Measurements from ENCODE around the gene PAX1.

PAX1 gene

GRCh38 chr20:21702553-21703470 lies 2.7 kb upstream of the PAX1 start:
- H3K4me1 ChIP-seq (ENCODE audit: control insufficient read depth in 1 of 2, insufficient read depth in 2 of 2, low read length in 2 of 2) = no peaks in the 10 kb centered on the region
- peak overlapping the region in 1 of 2 donors; percentile 15 for H3K4me3 ChIP-seq (ENCODE audit: low read depth in 1 of 2, low read length in 2 of 2)
- no peak overlapping the region for H3K27ac ChIP-seq (ENCODE audit: low read depth, low read length)

DNA sequence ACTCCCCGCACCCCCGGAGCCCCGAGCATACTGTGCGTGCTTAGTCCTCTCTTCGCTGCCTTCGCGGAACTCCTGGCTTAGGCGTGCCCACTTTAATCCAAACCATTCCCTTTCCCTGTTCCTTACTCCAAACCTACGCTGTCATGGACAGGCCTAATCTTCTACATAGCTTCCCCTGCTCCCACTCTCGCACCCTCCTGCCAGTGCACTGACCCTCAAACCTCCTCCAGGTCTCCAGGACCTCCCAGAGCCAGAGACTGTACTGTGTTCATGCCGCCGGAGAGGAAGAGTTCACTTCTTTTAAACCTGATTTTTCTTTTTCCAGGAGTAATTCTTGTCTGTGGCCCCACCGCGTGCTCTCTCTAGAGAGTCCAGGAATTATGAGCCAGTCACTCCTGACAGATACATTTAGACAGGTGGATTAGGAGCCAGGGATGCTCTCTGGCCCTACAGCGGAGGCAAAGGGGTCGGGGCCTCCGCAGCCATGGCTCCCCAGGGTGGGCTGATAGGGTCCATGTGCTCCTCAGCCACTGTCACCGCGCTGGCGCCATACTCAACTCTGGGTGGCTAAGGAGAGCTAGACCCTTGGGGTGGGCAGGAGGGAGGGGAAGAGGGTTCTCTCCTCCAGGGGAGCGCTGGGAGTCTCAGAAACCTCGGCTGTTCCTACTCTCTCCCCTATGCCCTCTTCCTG lies 1.6 kb upstream of the PAX1 start:
- H3K27me3 ChIP-seq (ENCODE audit: control insufficient read depth in 1 of 2, insufficient read depth in 2 of 2, low read length in 2 of 2) = peaks cover 80 to 92% of the 10 kb centered on the region in 2 donors
- no peak overlapping the region for H3K4me3 ChIP-seq (ENCODE audit: low read depth in 1 of 2, low read length in 2 of 2)
- no peaks in the 10 kb centered on the region for H3K4me1 ChIP-seq (ENCODE audit: control insufficient read depth in 1 of 2, insufficient read depth in 2 of 2, low read length in 2 of 2)
- no peaks in the 10 kb centered on the region for H3K36me3 ChIP-seq (ENCODE audit: control insufficient read depth in 1 of 2, insufficient read depth in 2 of 2, low read length in 2 of 2)
- H3K9ac ChIP-seq (ENCODE audit: low read depth in 1 of 2, low read length in 2 of 2) = no peak overlapping the region
- H3K9me3 ChIP-seq (ENCODE audit: control insufficient read depth in 1 of 2, low read length in 2 of 2) = no peaks in the 10 kb centered on the region
- no peak overlapping the region for H3K27ac ChIP-seq (ENCODE audit: low read depth, low read length)

More at GRCh38 chr20:21702553-21703470, 2.7 kb upstream of the PAX1 start:
- Histone ChIP-seq H3K27me3 (ENCODE audit: control insufficient read depth in 1 of 2, insufficient read depth in 2 of 2, low read length in 2 of 2) (peaks cover 79 to 91% of the 10 kb centered on the region in 2 donors), H3K9me3 (ENCODE audit: control insufficient read depth in 1 of 2, low read length in 2 of 2) (no peaks in the 10 kb centered on the region), H3K36me3 (ENCODE audit: control insufficient read depth in 1 of 2, insufficient read depth in 2 of 2, low read length in 2 of 2) (no peaks in the 10 kb centered on the region), H3K9ac (ENCODE audit: low read depth in 1 of 2, low read length in 2 of 2) (no peak overlapping the region)

DNA sequence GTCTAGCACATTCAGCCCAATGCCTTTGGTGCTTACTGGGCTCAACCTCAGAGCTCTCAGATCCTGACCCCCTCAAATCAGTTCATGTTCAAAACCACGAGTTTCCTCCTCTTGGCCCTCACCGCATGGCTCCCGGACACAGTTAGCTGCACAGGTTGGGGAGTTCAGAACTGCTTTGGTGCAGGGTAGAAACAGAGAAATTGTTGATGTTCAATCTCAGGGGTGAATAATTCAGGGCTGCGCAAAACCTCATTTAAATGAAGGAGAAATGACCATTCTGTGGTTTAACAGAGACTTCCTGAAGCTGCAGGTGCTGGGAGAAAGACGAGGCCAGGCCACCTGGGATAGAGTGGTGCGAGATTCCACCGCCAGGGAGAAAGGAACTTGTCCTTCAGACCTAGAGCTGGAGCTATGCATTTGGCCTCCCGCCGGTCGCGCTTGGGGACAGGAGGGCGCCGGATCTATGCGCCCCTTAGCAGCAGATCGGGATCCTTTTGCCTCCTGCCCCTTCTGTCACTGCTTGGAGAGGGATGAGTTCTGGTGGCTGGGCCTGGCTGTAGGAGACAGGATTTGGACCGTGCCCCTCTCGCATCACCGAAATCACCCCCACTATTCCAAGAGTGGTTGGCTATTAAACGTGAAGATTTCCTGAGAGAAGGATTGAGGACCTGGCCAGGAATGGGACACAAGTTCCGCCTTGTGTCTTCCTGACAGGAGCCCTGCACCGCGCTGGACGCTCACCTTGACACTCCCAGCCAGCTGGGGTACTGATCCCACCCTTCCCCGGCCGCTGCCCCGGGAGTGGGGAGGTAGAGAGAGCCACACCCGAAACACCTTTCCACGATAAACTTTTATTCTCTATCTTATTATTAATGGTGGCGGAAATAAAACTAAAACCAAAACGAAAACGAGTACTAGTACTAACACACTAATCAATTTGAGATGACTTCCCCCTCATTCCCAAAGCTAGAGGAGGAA lies 767 bp upstream of the PAX1 start:
- no peak overlapping the region for H3K4me3 ChIP-seq (ENCODE audit: low read depth in 1 of 2, low read length in 2 of 2)
- H3K9ac ChIP-seq (ENCODE audit: low read depth in 1 of 2, low read length in 2 of 2) = no peak overlapping the region
- peaks cover 82 to 93% of the 10 kb centered on the region in 2 donors for H3K27me3 ChIP-seq (ENCODE audit: control insufficient read depth in 1 of 2, insufficient read depth in 2 of 2, low read length in 2 of 2)
- H3K36me3 ChIP-seq (ENCODE audit: control insufficient read depth in 1 of 2, insufficient read depth in 2 of 2, low read length in 2 of 2) = no peaks in the 10 kb centered on the region
- H3K9me3 ChIP-seq (ENCODE audit: control insufficient read depth in 1 of 2, low read length in 2 of 2) = no peaks in the 10 kb centered on the region
- H3K27ac ChIP-seq (ENCODE audit: low read depth, low read length) = no peak overlapping the region
- H3K4me1 ChIP-seq (ENCODE audit: control insufficient read depth in 1 of 2, insufficient read depth in 2 of 2, low read length in 2 of 2) = no peaks in the 10 kb centered on the region

GRCh38 chr20:21706261-21707195 lies 1.1 kb downstream of the PAX1 start:
- no peaks in the 10 kb centered on the region for H3K4me1 ChIP-seq (ENCODE audit: control insufficient read depth in 1 of 2, insufficient read depth in 2 of 2, low read length in 2 of 2)
- no peak overlapping the region for H3K4me3 ChIP-seq (ENCODE audit: low read depth in 1 of 2, low read length in 2 of 2)
- H3K9ac ChIP-seq (ENCODE audit: low read depth in 1 of 2, low read length in 2 of 2) = no peak overlapping the region
- no peaks in the 10 kb centered on the region for H3K36me3 ChIP-seq (ENCODE audit: control insufficient read depth in 1 of 2, insufficient read depth in 2 of 2, low read length in 2 of 2)
- H3K9me3 ChIP-seq (ENCODE audit: control insufficient read depth in 1 of 2, low read length in 2 of 2) = no peaks in the 10 kb centered on the region
- no peak overlapping the region for H3K27ac ChIP-seq (ENCODE audit: low read depth, low read length)
- peaks cover 78 to 89% of the 10 kb centered on the region in 2 donors for H3K27me3 ChIP-seq (ENCODE audit: control insufficient read depth in 1 of 2, insufficient read depth in 2 of 2, low read length in 2 of 2)

DNA sequence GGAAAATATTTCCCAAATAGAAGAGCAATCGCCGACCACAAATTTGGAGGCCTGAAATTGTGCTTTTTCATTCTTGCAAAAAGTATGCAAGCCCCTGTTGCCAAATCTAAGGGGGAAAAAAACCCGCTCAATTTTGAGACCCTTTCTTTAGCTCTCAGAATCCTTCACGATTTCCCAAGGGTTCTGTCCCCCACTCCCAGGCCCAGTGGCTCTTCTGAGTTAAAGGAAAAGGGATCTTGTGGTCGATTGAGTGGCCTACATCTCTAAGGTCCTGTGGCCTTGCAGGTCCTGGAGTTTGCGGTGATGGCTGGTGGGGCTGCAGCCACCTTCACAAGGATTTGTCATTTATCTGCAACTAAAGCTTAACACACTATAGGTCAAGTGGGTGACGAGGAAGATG lies 1.8 kb downstream of the PAX1 start:
- no peak overlapping the region for H3K9ac ChIP-seq (ENCODE audit: low read depth in 1 of 2, low read length in 2 of 2)
- peaks cover 75 to 87% of the 10 kb centered on the region in 2 donors for H3K27me3 ChIP-seq (ENCODE audit: control insufficient read depth in 1 of 2, insufficient read depth in 2 of 2, low read length in 2 of 2)
- no peaks in the 10 kb centered on the region for H3K36me3 ChIP-seq (ENCODE audit: control insufficient read depth in 1 of 2, insufficient read depth in 2 of 2, low read length in 2 of 2)
- H3K4me1 ChIP-seq (ENCODE audit: control insufficient read depth in 1 of 2, insufficient read depth in 2 of 2, low read length in 2 of 2) = no peaks in the 10 kb centered on the region
- H3K4me3 ChIP-seq (ENCODE audit: low read depth in 1 of 2, low read length in 2 of 2) = no peak overlapping the region
- H3K9me3 ChIP-seq (ENCODE audit: control insufficient read depth in 1 of 2, low read length in 2 of 2) = no peaks in the 10 kb centered on the region
- no peak overlapping the region for H3K27ac ChIP-seq (ENCODE audit: low read depth, low read length)

- no peak overlapping the region for H3K4me3 ChIP-seq (ENCODE audit: low read depth in 1 of 2, low read length in 2 of 2)
- H3K27ac ChIP-seq (ENCODE audit: low read depth, low read length) = no peak overlapping the region
- H3K9ac ChIP-seq (ENCODE audit: low read depth in 1 of 2, low read length in 2 of 2) = no peak overlapping the region
- H3K36me3 ChIP-seq (ENCODE audit: control insufficient read depth in 1 of 2, insufficient read depth in 2 of 2, low read length in 2 of 2) = no peaks in the 10 kb centered on the region
- no peaks in the 10 kb centered on the region for H3K9me3 ChIP-seq (ENCODE audit: control insufficient read depth in 1 of 2, low read length in 2 of 2)
- peaks cover 75 to 89% of the 10 kb centered on the region in 2 donors for H3K27me3 ChIP-seq (ENCODE audit: control insufficient read depth in 1 of 2, insufficient read depth in 2 of 2, low read length in 2 of 2)
- H3K4me1 ChIP-seq (ENCODE audit: control insufficient read depth in 1 of 2, insufficient read depth in 2 of 2, low read length in 2 of 2) = no peaks in the 10 kb centered on the region
Measured at GRCh38 chr20:21707999-21708737, 2.7 kb downstream of the PAX1 start.

DNA sequence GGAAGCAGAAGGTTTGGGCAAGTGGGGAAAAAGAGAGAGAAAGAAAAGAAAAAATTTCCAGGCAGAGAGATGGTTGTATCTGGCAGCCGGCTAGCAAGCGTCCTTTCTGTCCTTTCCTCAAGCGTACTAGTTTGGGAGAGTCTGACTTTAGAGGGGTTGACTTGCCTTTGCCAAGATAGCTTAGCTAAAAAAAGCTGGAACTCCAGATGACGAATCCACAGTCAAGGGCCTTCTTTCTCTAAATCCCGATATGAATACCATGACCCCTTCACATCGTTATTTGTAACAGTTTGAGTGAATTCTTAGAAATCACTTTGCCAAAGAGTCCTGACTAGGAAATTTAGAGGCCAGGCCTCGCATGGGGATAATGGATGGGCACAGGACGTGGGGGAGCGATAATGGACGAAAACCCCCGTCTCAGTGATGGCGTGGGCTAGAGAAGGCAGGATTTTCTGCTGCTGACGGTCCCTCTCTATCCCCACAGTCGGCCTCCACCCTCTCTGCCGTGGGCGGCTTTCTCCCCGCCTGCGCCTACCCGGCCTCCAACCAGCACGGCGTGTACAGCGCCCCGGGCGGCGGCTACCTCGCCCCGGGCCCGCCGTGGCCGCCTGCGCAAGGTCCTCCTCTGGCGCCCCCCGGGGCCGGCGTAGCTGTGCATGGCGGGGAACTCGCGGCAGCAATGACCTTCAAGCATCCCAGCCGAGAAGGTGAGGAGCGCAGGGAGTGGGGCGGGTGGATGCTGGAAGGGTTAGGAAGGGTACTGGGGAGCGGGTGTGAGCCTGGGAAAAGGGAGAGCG lies 3.5 kb downstream of the PAX1 start:
- H3K4me1 ChIP-seq (ENCODE audit: control insufficient read depth in 1 of 2, insufficient read depth in 2 of 2, low read length in 2 of 2) = no peaks in the 10 kb centered on the region
- H3K36me3 ChIP-seq (ENCODE audit: control insufficient read depth in 1 of 2, insufficient read depth in 2 of 2, low read length in 2 of 2) = no peaks in the 10 kb centered on the region
- no peak overlapping the region for H3K9ac ChIP-seq (ENCODE audit: low read depth in 1 of 2, low read length in 2 of 2)
- no peak overlapping the region for H3K27ac ChIP-seq (ENCODE audit: low read depth, low read length)
- H3K27me3 ChIP-seq (ENCODE audit: control insufficient read depth in 1 of 2, insufficient read depth in 2 of 2, low read length in 2 of 2) = peaks cover 75 to 89% of the 10 kb centered on the region in 2 donors
- no peak overlapping the region for H3K4me3 ChIP-seq (ENCODE audit: low read depth in 1 of 2, low read length in 2 of 2)
- H3K9me3 ChIP-seq (ENCODE audit: control insufficient read depth in 1 of 2, low read length in 2 of 2) = no peaks in the 10 kb centered on the region

DNA sequence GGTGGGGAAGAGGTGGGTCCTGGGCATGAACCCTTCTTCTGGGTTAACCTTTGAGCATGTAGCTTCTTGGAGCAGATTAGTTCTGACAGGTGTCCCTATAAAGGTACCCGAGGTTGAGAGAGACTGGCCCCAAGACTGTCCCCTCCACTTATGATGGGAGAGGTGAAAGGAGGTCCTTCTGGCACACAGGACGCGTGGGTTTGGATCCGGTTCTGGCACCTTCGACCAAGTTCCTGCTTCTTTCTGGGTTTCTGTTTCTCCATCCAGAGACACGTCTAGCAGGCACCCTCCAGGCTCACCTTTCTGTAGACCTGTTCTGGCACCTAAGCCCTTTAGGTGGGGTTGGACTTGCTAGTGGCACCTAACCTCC lies 4.1 kb downstream of the PAX1 start:
- no peaks in the 10 kb centered on the region for H3K4me1 ChIP-seq (ENCODE audit: control insufficient read depth in 1 of 2, insufficient read depth in 2 of 2, low read length in 2 of 2)
- no peak overlapping the region for H3K9ac ChIP-seq (ENCODE audit: low read depth in 1 of 2, low read length in 2 of 2)
- H3K36me3 ChIP-seq (ENCODE audit: control insufficient read depth in 1 of 2, insufficient read depth in 2 of 2, low read length in 2 of 2) = no peaks in the 10 kb centered on the region
- H3K27me3 ChIP-seq (ENCODE audit: control insufficient read depth in 1 of 2, insufficient read depth in 2 of 2, low read length in 2 of 2) = peaks cover 70 to 88% of the 10 kb centered on the region in 2 donors
- no peaks in the 10 kb centered on the region for H3K9me3 ChIP-seq (ENCODE audit: control insufficient read depth in 1 of 2, low read length in 2 of 2)
- no peak overlapping the region for H3K4me3 ChIP-seq (ENCODE audit: low read depth in 1 of 2, low read length in 2 of 2)
- no peak overlapping the region for H3K27ac ChIP-seq (ENCODE audit: low read depth, low read length)
